GM12874 (cell line): ENCODE measurements around the gene TBC1D1.

Source experiments
- TF ChIP-seq, protein P1 (sequence below): IDR thresholded peaks from 2 replicates; pipeline ENCODE4 v1.5.1; 2011; ENCODE audit warnings: low read depth, mild to moderate bottlenecking, control low read depth, low read length, moderate library complexity; ENCODE audit not compliant: insufficient read depth

TBC1D1 gene

DNA sequence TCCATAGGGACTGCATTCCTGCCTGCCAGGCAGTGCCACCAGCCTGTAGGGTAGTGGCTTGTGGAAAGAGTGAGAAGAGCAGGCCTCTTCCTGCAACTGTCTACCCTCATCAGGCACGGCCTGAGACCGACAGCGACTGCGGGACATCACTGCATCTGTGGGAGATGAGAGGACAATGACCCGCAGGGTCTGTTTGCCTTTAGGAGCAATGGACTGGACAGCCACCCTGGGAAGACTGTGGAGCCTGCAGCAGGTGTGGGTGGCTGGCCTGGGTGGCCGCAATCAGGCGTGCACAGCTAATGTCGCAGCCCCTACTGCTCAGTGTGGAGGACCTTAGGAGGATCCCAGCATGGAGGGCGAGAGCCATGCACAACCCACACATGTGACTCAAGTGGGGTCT lies 297.3 kb downstream of the TBC1D1 start:
- TF ChIP-seq, protein P1, sequence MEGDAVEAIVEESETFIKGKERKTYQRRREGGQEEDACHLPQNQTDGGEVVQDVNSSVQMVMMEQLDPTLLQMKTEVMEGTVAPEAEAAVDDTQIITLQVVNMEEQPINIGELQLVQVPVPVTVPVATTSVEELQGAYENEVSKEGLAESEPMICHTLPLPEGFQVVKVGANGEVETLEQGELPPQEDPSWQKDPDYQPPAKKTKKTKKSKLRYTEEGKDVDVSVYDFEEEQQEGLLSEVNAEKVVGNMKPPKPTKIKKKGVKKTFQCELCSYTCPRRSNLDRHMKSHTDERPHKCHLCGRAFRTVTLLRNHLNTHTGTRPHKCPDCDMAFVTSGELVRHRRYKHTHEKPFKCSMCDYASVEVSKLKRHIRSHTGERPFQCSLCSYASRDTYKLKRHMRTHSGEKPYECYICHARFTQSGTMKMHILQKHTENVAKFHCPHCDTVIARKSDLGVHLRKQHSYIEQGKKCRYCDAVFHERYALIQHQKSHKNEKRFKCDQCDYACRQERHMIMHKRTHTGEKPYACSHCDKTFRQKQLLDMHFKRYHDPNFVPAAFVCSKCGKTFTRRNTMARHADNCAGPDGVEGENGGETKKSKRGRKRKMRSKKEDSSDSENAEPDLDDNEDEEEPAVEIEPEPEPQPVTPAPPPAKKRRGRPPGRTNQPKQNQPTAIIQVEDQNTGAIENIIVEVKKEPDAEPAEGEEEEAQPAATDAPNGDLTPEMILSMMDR = no peak

DNA sequence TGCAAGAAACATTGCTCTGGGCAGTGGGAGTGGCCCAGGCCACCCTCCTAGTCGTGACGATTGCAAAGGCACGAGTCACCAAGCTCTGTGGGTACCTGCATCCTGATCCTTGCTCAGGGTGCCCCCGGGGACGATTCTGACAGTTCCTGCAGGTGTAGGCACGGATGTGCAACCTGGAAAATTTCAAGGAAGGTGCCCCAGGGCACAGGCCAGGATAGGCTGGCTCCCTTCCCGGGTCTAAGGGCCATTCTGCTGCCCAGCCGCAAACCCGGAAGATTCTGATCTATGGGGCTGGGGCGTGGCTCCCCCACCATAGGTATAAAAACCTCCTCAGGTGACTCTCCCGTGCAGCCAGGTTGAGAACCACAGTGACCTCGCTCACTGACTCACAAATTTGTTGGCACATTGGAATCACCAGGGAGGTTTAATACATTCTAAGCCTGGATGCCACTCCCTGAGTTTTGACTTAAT lies 297.8 kb downstream of the TBC1D1 start:
- TF ChIP-seq, protein P1 = no peak
